BLaER1 treated with 17β-estradiol and CSF1 and Interleukin-3, amounts not matched to agents 10 nM and 100 nM (cell line): Measurements from ENCODE around the gene DDX24.

Source experiments
- H3K27ac ChIP-seq, 11 experiments: shearing (Covaris generic); formaldehyde crosslinking; 2 replicates each; pipeline ENCODE4 v1.8.1; 2022
- H3K27me3 ChIP-seq, 11 experiments: shearing (Covaris generic); formaldehyde crosslinking; 2 replicates each; pipeline ENCODE4 v1.8.1; 2022
- H3K36me3 ChIP-seq, 11 experiments: shearing (Covaris generic); formaldehyde crosslinking; 2 replicates each; pipeline ENCODE4 v1.8.1; 2022
- H3K4me1 ChIP-seq, 10 experiments: shearing (Covaris generic); formaldehyde crosslinking; 2 replicates each; pipeline ENCODE4 v1.8.1; 2022
- H3K4me2 ChIP-seq, 11 experiments: shearing (Covaris generic); formaldehyde crosslinking; 2 replicates each; pipeline ENCODE4 v1.8.1; 2022
- H3K4me3 ChIP-seq, 10 experiments: shearing (Covaris generic); formaldehyde crosslinking; 2 replicates each; pipeline ENCODE4 v1.8.1; 2022
- H3K9ac ChIP-seq, 11 experiments: shearing (Covaris generic); formaldehyde crosslinking; 2 replicates each; pipeline ENCODE4 v1.8.1; 2022
- H3K9me3 ChIP-seq, 11 experiments: shearing (Covaris generic); formaldehyde crosslinking; replicated peaks in 1 of 11; 2 replicates each; pipeline ENCODE4 v1.8.1; 2022
- H4K20me1 ChIP-seq, 11 experiments: shearing (Covaris generic); formaldehyde crosslinking; 2 replicates each; pipeline ENCODE4 v1.8.1; 2022
- Cebpa-rat ChIP-seq, 11 experiments: shearing (Covaris generic); IDR thresholded peaks; 2 replicates each; pipeline ENCODE4 v1.8.1; 2022

Gene DDX24

GRCh38 chr14:94010625-94011024 lies 70.4 kb downstream of the DDX24 start:
- no peaks in the 10 kb centered on the region for H3K36me3 ChIP-seq
- TF ChIP-seq Cebpa-rat (IDR thresholded peaks at IDR 0.05), result no peak
- H3K4me3 ChIP-seq, result no peak overlapping the region
- H3K9ac ChIP-seq, result no peak overlapping the region
- H3K4me1 ChIP-seq, result peaks cover 16 to 38% (median 34%) of the 10 kb centered on the region in 10 experiments
- no peaks in the 10 kb centered on the region for H3K9me3 ChIP-seq
- H4K20me1 ChIP-seq, result no peaks in the 10 kb centered on the region
- peak overlapping the region in 9 of 11 experiments; percentile 71 to 84 (median 75); a peak in 17 of 22 replicates for H3K4me2 ChIP-seq
- no peak overlapping the region for H3K27ac ChIP-seq
- H3K27me3 ChIP-seq, result no peaks in the 10 kb centered on the region

DNA sequence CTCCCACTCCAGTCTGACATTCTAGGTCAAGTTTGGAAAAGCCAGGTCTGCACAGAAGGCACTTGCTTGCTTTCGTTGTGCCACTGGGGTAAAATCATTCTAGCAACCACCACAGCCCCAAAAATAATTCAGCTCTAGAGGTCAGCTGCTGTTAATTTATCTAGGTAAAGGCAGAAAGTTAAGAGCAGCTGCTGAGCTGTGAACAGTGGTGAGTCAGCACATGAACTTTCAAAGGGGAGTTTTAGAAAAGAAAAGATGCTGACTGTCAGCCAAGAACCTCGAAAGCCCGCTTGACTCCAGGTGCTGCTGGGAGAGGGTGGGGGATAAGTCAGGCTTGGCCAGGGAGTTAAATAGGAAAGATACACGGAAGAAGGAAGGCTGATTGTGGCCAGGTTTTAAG lies 71.2 kb downstream of the DDX24 start:
- Histone ChIP-seq H3K4me1 (peaks cover 16 to 38% (median 34%) of the 10 kb centered on the region in 10 experiments), H3K9me3 (no peaks in the 10 kb centered on the region), H4K20me1 (no peaks in the 10 kb centered on the region), H3K4me3 (no peak overlapping the region), H3K27me3 (no peaks in the 10 kb centered on the region), H3K36me3 (no peaks in the 10 kb centered on the region), H3K27ac (no peak overlapping the region), H3K4me2 (peak overlapping the region in 10 of 11 experiments; percentile 11 to 84 (median 72); a peak in 17 of 22 replicates), H3K9ac (peak overlapping the region in 1 of 11 experiments; percentile 16; a peak in 1 of 22 replicates)
- TF ChIP-seq Cebpa-rat (IDR thresholded peaks at IDR 0.05), result no peak

DNA sequence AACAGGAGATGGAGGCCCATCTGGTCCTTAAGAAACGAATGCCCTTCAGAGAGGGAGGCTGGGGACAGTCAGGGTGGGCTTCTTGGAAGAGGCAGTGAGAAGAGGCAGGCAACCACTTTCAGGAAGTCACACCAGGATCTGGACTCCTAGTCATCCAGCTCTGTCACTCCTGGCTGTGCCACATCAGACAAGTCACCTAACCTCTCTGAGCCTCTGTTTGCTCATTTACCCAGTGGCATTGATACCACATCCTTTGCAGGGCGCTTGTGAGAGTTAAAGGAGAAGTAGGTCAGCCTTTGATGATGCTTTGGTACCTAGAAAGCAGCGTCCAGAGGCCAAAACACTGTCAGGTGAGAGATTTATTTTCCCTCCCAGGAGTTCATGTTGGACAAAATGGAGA lies 72.8 kb downstream of the DDX24 start:
- Histone ChIP-seq H4K20me1 (no peaks in the 10 kb centered on the region; a peak in 1 of 22 replicates), H3K9ac (no peak overlapping the region), H3K9me3 (no peaks in the 10 kb centered on the region), H3K27ac (no peak overlapping the region), H3K4me3 (no peak overlapping the region), H3K4me1 (peaks cover 16 to 38% (median 34%) of the 10 kb centered on the region in 10 experiments), H3K4me2 (no peak overlapping the region), H3K27me3 (no peaks in the 10 kb centered on the region), H3K36me3 (no peaks in the 10 kb centered on the region)
- no peak for TF ChIP-seq Cebpa-rat (IDR thresholded peaks at IDR 0.05)

DNA sequence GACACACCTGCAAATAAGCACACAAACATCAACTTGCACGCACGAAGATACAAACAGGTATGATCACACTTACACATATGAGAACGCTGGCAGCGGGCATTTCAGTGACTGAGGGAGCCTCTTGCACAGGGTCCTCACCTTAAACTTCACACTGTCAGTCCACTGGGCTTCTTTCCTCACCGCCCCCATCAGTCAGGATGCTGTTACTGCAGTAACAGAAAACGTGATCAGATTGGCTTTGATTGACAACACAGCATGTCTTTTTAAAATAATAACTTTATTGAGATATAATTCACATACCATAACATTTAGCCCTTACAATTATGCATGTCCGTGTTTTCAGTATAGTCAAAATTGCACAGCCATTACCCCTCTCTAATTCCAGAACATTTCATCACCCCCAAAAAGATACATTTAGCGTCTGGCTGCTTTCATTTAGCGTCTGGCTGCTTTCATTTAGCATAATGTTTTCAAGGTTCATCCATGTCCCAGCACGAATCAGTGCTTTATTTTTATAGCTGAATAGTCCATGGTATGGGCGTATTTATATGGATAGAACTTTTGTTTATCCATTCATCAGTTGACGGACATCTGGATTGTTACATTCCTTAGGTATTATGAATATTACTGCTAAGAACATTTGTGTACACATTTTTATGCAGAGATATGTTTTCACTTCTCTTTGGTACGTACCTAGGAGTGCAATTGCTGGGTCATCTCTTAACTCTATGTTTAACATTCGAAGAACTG lies 75.5 kb downstream of the DDX24 start:
- Histone ChIP-seq H3K27me3 (no peaks in the 10 kb centered on the region), H3K36me3 (no peaks in the 10 kb centered on the region), H3K9ac (no peak overlapping the region), H3K4me3 (no peak overlapping the region), H3K27ac (no peak overlapping the region), H3K9me3 (no peaks in the 10 kb centered on the region), H4K20me1 (no peaks in the 10 kb centered on the region; a peak in 2 of 22 replicates), H3K4me2 (no peak overlapping the region), H3K4me1 (peaks cover 7 to 24% (median 20%) of the 10 kb centered on the region in 10 experiments; a peak in 16 of 20 replicates)
- TF ChIP-seq Cebpa-rat (IDR thresholded peaks at IDR 0.05), result no peak

- no peak overlapping the region for H3K4me2 ChIP-seq
- peaks cover 0 to 9% (median 6%) of the 10 kb centered on the region in 10 experiments; a peak in 13 of 20 replicates for H3K4me1 ChIP-seq
- H3K36me3 ChIP-seq, result no peaks in the 10 kb centered on the region
- H3K4me3 ChIP-seq, result no peak overlapping the region
- no peaks in the 10 kb centered on the region for H3K9me3 ChIP-seq
- H4K20me1 ChIP-seq, result no peaks in the 10 kb centered on the region; a peak in 3 of 22 replicates
- no peak for TF ChIP-seq Cebpa-rat (IDR thresholded peaks at IDR 0.05)
- no peaks in the 10 kb centered on the region for H3K27me3 ChIP-seq
- H3K9ac ChIP-seq, result no peak overlapping the region
- no peak overlapping the region for H3K27ac ChIP-seq
Measured at GRCh38 chr14:94004015-94004414, 77.0 kb downstream of the DDX24 start.

GRCh38 chr14:94003397-94003796 lies 77.6 kb downstream of the DDX24 start:
- peaks cover 0 to 11% (median 7%) of the 10 kb centered on the region in 10 experiments; a peak in 11 of 20 replicates for H3K4me1 ChIP-seq
- no peaks in the 10 kb centered on the region for H3K27me3 ChIP-seq
- H3K4me3 ChIP-seq, result no peak overlapping the region
- no peaks in the 10 kb centered on the region; a peak in 3 of 22 replicates for H4K20me1 ChIP-seq
- no peaks in the 10 kb centered on the region for H3K36me3 ChIP-seq
- no peaks in the 10 kb centered on the region for H3K9me3 ChIP-seq
- no peak overlapping the region for H3K4me2 ChIP-seq
- no peak overlapping the region for H3K27ac ChIP-seq
- H3K9ac ChIP-seq, result no peak overlapping the region
- TF ChIP-seq Cebpa-rat (IDR thresholded peaks at IDR 0.05), result no peak

DNA sequence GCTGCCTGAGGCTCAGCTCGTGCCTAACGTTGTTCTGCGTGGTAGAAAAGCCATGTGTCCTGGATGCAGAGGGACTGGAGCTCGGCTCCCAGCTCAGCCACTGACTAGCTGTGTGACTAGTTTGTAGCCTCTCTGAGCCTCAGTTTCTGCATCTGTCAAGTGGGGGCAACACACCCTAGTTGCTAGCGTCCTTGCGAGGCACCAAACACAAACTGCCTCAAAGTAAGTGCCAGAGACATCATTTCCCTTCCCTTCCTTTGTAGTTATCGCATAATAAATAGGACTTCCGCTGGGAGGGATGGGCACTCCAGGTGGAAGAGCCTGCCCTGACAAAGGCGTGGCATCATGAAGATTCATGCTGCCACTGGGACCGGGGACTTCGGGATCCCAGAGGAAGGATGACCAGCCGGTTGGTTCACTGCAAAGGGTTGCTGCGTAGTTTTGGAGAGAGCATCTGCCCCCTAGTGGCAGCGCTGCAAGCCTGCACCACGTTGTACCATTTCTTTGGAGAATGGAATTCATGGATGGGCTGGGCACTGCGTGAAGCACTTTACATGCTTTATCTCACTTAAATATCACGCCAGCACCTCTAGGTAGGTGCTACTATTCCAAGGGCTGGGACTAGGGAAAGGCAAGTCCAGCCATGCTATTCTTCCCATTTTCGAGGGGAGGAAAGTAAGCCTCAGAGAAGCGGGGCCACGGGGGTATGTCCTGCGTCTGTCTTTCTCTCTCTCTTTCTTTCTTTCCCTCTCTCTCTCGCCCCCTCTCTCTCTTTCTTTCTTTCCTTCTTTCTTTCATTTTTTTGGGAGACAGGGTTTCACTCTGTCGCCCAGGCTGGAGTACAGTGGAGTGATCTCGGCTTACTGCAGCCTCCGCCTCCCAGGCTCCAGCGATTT lies 79.3 kb downstream of the DDX24 start:
- Histone ChIP-seq H3K9me3 (no peaks in the 10 kb centered on the region), H4K20me1 (no peaks in the 10 kb centered on the region; a peak in 3 of 22 replicates), H3K4me3 (no peak overlapping the region), H3K9ac (peak overlapping the region in 1 of 11 experiments; percentile 14; a peak in 1 of 22 replicates), H3K36me3 (no peaks in the 10 kb centered on the region), H3K27me3 (no peaks in the 10 kb centered on the region), H3K4me1 (peaks cover 0 to 14% (median 7%) of the 10 kb centered on the region in 10 experiments; a peak in 11 of 20 replicates), H3K27ac (no peak overlapping the region), H3K4me2 (peak overlapping the region; percentile 7 to 67 (median 33); a peak in 17 of 22 replicates)
- TF ChIP-seq Cebpa-rat (IDR thresholded peaks at IDR 0.05), result no peak

GRCh38 chr14:94001016-94001415 lies 80.0 kb downstream of the DDX24 start:
- peaks cover 0 to 3% (median under 1%) of the 10 kb centered on the region in 11 experiments; a peak in 8 of 22 replicates for H3K27me3 ChIP-seq
- no peaks in the 10 kb centered on the region; a peak in 3 of 22 replicates for H4K20me1 ChIP-seq
- H3K27ac ChIP-seq, result no peak overlapping the region
- H3K4me2 ChIP-seq, result peak overlapping the region in 10 of 11 experiments; percentile 7 to 49 (median 28); a peak in 13 of 22 replicates
- peaks cover 0 to 16% (median 8%) of the 10 kb centered on the region in 10 experiments; a peak in 11 of 20 replicates for H3K4me1 ChIP-seq
- no peak for TF ChIP-seq Cebpa-rat (IDR thresholded peaks at IDR 0.05)
- H3K4me3 ChIP-seq, result no peak overlapping the region
- H3K9me3 ChIP-seq, result no peaks in the 10 kb centered on the region
- no peaks in the 10 kb centered on the region for H3K36me3 ChIP-seq
- peak overlapping the region in 1 of 11 experiments; percentile 14; a peak in 1 of 22 replicates for H3K9ac ChIP-seq

DNA sequence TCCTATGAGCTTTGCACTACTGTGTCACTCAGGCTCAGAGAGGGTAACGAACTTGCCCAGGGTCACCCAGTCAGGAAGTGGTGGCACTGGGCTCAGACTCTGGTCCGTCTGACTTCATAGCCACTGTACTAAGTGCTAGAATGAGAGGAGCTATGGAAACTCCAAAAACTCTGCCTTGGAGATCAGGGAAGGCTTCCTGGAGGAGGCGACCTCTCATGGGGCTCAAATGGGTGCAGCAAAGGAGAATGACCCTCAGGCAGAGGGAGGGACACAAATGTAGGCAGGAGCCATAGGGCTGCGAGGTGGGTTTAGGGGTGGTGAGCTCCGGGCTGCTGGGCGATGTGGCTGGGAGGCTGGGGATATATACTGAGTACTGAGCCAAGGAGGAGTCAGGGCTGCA lies 80.7 kb downstream of the DDX24 start:
- Histone ChIP-seq H3K4me1 (peaks cover 0 to 16% (median 8%) of the 10 kb centered on the region in 10 experiments; a peak in 11 of 20 replicates), H3K4me3 (no peak overlapping the region), H3K9ac (no peak overlapping the region), H3K27me3 (peaks cover 0 to 10% (median 6%) of the 10 kb centered on the region in 11 experiments; a peak in 13 of 22 replicates), H4K20me1 (no peaks in the 10 kb centered on the region; a peak in 3 of 22 replicates), H3K27ac (no peak overlapping the region), H3K4me2 (no peak overlapping the region), H3K36me3 (no peaks in the 10 kb centered on the region), H3K9me3 (no peaks in the 10 kb centered on the region)
- no peak for TF ChIP-seq Cebpa-rat (IDR thresholded peaks at IDR 0.05)
